ENCODE measurements around the gene PHKA2.

Gene PHKA2

DNA sequence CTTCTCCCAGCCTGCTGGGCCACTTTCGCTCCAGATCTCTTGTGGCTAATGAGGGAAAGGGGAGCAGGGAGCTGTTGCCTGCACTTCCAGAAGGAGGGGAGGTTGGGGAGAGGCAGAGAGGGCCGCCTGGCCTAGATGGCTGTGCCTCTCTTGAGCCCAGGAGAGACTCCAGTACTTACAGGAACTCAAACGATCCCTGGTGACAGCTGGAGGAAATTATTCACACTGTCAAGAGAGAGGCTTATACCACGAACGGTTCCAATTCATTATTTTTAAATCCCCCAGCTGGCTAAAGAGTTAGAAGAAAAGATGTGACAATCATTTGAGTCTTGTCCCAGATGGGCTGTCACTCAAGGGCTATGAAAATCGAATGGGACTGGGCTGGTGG is 96.1 kb downstream of the PHKA2 start:
- DNase-seq: no peak

DNA sequence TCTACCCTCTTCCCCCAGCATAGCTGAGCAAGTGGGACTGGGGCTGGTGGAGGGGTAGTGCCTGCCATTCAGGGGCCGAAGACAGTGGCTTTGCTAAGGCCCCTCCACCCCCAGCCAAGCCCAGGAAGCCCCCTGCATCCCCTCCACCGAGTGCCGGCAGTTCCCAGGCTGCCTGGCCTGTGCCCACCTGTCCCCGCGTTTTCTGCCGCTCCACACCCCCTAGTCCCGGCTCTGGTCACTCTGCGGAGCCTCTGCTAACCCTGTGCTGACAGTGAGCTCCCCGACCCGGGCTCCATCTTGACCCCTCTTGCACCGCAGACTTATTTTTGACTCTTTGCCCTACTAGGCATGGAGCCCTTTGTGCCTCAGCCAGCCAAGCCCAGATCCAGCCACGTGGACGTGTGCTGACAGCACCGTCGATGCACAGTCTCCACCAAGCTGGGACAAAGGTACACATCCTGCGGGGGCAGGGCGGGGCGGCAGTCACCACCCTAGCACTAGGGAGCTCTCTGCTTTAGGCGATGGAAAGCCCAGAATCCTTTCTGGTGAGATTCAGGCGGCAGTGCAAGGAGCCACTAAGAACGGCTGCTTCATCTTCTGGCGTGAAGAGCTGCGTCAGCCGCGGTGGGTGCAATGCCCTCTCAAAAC is 96.6 kb downstream of the PHKA2 start:
- no peak for DNase-seq

DNA sequence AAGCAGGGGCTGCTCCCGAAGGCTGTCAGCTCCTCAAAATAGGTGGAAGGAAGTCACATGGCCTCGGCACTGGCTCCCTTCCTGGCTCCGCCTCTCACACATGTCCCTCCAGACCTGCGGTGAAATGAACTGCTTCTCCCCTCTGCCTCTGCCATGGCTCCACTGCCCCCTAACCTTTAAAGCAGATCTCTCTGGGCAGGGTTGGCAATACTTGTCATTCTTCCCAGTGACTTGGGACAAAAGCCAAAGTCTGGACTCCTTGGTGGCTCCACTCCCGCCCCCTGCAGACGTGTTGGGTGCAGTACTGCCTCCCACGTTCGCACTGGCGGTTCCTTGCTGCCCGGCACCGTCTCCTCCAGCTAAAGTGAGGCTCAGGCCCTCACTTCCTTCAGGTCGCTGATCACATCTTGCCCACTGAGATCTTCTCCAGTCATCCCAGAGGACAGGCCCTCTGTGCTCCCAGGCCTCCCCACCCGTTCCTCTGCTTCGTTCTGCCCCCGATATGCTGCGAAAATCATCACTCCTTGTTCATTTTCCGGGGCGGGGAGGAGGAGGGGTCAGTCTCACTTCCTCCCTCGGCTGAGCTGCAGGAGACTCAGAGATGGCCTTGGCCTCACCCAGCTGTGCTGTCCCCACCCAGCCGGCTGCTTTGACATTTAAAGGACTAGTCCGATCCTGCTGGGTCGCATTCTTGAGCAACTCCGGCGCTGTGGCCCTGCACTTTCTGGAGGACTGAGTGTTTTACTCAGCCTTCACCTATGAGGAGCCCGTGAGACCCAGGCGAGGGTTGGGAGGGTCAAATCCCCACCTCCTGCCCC is 97.4 kb downstream of the PHKA2 start:
- DNase-seq: no peak

DNA sequence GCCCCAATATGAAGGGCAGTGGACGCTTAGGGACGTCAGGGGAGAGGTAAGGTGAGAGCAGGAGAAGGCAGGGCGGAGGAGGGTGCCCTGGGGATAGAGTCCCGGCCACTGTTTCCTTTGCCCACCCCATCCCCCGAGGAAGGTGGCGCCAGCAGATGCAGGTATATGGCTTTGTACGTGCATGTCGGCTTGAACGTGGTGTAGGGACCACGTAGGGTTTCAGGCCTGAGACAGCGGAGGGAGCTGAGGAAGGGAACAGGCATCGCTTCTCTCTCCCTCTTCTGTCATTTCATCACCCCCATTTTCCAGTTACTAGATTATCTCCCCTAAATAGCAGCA is 97.9 kb downstream of the PHKA2 start:
- no peak for DNase-seq

DNA sequence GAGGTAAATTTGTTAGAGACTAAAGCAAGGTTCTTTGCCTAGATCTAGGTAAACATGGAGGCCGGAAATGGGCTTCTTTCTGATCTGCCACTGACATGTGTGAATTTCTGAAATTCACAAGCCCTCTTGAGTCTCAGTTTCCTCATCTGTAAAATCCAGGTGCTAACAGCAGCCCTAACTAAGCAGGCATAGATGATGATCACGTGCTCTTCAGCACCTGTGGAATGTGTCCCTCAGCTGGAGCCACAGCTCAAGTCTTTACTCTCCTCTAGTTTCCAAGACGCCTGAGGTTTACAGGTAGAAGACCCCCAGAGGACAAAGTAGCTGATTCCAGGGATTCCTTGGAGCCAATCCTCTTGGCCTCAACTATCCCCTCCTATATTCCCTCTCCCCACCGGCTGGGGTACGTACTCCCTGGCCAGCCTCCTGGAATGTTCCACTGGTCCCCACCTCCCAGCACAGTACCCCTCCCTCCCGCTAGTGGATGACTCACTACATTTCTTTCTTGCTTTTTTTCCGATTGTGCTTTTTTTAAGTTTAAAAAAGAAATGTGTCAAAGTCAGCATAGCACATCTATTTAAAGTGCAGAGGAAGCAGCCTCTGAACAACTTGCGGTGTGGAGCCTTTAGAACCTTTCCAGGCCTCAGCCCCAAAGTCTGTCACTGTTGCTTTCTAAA is 98.4 kb downstream of the PHKA2 start:
- DNase-seq: no peak

DNA sequence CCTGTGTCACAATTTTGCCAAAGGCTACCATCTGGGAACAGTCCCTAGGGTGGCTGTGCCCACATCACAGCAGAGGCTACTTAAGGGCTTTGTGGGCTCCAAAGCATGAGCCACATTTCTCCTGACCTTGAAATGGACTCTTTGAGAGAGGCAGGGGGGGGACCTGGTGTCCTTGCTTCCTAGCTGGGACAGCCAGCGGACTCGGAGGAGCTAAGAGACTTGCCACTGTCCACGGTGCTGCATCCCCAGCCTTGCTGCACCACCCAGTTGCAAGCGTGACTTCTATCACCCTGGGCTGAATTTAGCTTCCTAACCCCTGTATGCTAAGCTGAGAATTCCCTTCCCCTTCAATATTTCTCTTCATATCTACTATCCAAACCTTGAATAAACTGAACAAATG is 99.0 kb downstream of the PHKA2 start:
- no peak for DNase-seq

DNA sequence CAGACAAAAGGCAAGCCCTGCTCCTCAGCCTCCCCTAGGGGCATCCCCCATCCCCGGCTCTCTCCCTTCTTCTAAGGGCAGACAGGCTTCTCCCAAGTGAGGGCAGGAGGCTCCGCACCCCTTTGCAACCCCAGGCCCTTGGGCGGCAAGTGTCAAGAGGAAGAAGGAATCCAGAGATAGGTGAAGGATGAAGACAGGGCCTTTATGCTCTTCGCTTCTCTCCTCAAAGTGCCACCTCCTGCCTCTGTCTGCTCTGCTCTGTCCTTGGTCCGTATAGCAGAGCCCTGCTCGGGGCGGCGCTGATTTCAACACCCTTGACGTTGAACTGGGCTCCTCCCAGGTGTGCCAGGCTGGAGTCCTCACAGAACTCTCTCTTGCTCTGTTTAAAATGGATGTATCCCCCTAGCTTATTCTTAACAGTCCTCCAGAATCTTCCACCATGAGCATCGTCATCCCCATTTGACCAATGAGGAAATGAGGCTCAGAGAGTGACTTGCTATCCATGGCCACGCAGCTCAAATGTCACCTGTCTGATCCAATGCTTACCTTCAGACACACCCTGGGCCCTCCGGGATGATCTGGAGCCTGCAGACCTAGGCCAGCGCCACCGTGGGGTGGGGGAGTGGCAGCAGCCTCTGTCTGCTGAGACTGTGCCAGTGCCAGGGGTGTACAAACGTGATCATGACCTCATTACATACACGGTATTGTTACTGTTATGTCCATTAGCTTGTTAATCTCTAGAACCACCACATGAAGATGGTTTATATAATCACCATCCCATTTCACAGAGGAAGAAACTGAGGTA is 99.8 kb downstream of the PHKA2 start:
- DNase-seq: no peak

DNA sequence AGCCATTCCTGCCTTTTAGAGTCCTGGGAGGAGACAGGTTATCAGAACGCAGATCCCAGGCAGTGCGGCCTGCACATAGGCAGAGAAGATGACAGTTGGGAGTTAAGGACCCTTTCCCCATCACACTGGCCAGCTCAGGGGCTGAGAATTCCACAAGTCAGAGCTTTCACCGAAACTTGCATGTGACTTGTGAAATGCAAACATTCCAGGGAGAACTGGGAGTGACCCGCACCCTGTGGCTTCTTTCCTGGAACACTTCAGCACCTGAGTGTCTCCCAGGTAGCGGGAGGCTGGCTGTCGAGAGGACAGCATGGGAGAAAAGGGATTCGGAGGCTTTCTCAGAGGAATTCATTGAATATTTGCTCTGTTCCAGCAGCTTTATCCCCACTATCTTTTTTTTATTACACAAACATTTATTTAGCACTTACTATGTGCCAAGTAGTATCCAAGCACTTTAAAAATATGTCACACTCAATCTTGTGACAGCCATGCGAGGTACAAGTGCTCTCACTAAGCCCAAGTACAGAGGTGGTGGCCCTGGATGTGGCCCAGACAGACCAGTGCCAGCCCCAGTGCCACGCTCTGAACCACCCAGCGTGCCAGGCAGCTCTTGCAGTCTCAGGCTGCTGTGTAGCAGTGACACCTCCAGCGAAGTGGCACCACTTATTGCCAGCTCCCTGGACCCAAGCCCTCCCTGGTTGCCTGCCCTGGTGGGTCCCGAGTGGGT is 100.5 kb downstream of the PHKA2 start:
- no peak for DNase-seq

DNA sequence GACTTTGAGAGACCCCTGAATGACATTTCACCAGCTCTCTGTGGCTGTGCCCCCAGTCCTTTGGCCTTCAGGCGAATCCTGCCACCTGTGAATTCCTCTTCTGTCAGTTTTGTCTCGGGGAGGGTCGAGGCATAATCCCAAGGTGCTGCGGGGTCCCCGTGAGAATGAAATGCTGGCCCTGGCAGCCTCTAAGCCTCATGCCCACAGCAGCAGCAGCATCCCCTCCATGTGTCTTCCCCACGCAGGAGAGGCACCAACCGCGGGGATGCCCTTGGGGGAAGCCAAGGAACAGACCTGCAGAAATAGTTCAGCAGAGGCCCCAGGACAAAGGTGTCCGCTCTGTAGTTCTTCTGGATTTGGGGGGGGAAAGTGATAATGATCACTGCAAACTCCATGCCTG is 104.8 kb downstream of the PHKA2 start:
- DNase-seq: no peak

DNA sequence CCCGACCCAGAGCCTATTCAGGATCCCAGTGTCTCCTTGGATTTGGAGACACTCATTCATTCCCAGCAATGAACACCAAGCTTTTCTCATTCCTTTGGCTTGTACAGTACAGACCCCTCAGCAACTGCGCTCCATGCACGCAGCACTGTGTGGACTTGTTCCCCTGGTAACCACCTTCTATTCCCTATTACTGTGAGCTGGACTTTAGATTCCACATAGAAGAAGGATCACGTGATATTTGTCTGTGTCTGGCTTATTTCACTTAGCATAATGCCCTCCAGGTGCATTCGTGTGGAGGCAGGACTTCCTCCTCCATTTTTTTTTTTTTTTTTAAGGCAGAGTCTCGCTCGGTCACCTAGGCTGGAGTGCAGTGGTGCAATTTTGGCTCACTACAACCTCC is 106.4 kb downstream of the PHKA2 start:
- DNase-seq: no peak

DNA sequence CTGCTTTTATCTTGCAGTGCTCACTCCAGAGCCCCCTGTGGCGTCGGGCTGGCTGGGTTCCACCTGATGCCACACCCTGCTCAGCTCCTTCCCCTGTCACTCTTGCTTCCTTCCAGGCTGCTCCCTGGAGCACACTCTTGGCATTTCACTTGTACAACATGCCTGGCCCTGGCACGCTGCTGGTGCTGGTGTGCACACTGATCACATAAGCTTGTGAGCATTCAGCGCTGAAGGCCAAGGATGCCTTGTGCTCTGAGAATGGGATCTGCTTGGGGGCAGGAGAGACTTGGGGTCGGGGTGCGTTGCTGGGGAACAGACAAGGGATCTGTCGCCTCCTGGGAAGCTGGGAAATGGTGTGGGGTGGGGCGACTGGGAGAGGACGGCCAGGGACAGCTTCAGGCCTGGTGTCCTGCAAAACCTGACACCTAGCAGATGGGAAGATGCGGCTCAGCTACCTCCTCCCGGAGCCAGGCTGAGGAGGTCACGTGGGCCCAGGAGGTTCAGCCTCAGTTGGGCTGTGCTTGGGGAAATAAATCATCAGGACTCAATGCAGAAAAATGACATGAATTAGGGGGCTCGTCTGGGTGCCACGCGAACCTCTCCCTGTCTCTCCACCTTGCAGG is 108.5 kb downstream of the PHKA2 start:
- DNase-seq: no peak

DNA sequence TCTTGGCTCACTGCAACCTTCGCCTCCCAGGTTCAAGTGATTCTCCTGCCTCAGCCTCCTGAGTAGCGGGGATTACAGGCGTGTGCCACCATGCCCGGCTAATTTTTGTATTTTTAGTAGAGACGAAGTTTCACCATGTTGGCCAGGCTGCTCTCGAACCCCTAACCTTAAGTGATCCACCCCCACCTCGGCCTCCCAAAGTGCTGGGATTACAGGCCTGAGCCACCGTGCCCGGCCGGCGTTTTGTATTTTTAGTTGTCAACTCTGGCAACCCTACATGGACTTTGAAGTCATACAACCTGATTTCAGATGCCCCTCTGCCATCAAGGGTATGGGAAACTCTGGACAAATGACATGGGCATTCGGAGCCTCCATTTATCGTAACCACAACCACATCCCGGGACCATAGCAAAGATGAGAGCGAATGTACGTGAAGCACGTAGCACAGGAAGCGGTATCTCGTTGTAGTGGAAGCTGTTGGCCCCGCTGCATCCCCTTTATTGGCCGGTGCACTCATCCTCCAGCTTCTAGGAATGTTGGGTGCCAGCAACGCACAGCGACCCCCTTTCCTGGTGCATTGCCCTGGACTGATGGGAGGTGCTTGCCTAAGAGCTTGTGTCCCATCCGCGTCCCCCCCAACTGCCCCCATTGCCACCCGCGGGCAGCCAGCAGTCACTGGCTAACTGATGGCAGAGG is 109.2 kb downstream of the PHKA2 start:
- no peak for DNase-seq

DNA sequence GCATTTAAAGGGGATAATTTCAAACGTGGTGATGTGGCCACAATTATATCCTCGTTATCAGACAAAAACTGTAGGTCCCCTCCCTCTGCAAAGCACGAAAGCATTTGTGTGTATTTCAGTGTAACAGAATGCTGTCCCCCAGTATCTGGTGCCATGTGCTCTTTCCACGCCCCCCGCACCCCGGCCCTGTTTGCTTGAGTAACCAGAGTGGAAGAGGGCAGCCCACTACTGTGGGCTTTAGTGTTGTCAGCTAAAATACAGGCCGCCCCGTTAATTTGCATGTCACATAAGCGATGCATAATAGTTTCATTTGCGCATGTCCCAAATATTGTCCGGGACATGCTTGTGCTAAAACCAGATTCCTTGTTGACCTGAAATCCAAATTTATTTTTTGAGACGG is 110.1 kb downstream of the PHKA2 start:
- no peak for DNase-seq

DNA sequence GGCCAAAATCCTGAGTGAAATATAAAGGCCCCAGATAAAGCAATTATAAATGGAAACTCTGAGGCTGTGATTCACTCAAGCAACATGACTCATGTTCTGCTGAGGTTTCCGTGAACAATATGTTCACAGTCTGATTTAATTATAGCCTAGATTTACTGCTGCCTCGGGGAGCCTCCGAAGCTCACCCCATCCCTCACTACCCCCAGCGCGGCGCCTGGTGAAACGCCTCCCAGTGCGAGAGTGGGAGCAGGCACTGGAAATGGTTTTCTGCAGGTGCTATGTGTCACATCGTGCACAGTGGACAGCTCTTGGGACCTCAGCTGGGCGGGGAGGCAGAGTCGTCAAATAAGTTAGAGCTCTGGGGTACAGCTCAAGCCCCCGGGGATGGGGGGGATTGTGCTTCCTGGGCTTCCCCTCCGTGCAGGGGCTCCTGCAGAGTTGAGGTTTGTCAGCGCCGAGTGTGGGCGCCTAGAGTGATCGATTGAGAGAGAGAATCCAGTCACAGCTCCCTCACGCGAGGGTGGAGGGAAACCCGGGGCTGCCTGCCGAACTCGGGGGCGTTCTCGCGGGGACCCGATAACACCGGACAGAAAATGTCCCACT is 110.6 kb downstream of the PHKA2 start:
- DNase-seq: no peak

DNA sequence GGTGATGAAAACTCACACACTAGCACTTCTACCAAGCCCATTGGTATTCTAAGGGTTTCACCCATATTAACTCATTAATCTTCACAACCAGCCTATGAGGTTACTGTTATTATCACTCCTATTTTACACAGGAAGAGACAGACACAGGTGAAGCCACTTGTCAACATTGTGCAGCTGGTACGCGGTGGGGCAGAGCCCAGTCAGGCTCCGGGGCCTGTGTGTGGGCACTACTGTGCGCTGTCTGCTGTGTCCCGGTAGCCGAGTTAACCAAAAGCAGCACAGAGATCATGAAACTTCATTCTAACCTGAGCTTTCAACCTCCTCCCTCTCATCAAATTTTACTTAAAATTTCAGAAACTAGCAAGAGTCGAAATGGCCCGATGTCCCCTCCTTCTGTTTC is 111.3 kb downstream of the PHKA2 start:
- no peak for DNase-seq

DNA sequence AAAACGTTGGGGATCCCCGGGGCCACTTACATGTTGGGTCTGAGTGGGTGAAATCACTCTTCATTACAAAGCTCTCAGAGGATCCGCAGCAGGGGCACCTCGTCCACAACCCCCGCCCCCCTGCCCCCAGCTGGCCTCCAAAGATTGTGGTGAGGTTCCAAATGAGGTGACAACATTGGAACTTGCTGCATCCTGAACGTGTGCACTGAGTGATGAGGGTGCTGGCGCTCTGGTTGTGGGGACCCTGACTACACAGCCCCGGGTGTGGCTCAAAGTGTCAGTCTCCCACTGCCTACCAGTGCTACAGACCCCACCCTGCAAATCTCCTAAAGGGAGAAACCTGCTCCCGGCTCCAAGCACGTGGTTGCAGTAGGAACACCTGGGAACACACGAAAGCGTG is 111.9 kb downstream of the PHKA2 start:
- no peak for DNase-seq

DNA sequence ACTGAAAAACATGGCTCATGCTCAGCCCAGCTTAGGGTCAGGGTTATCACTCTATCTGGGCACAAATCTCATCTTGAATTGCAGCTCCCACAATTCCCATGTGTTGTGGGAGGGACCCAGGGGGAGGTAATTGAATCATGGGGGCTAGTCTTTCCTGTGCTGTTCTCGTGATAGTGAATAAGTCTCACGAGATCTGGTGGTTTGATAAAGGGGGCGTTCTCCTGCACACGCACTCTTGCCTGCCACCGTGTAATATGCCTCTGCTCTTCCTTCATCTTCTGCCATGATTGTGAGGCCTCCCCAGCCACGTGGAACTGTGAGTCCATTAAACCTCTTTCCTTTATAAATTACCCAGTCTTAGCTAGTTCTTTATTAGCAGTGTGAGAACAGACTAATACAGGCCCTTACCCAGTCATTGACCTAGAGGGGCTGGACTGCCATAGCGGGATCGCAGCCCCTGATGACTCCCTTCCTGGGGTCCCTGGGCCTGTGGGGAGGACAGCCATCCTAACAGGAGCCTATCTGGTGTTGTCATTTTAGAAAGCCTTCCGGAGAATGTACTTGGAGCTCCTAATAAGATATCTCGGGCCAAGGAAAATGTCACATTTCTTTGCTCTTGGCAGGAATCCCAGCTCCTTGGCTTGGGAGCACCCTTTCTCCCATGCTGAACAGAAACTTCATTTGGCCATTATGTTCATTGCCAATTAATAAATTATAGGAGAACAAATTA is 112.6 kb downstream of the PHKA2 start:
- no peak for DNase-seq

DNA sequence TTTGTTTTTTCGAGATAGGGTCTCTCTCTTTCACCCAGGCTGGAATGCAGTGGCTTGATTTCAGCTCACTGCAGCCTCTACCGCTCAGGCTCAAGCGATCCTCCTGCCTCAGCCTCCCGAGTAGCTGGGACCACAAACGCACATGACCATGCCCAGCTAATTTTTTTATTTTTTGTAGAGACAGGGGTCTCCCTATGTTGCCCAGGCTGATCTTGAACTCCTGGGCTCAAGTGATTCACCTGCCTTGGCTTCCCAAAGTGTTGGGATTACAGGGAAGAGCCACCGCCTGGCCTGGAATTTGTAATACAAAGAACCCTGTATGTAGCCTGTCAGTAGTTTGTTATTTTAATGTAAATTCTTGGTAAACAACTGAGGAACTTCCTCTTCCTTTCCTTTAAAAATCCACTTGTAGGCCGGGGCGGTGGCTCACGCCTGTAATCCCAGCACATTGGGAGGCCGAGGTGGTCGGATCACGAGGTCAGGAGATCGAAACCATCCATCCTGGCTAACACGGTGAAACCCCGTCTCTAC is 119.5 kb downstream of the PHKA2 start:
- no peak for DNase-seq

DNA sequence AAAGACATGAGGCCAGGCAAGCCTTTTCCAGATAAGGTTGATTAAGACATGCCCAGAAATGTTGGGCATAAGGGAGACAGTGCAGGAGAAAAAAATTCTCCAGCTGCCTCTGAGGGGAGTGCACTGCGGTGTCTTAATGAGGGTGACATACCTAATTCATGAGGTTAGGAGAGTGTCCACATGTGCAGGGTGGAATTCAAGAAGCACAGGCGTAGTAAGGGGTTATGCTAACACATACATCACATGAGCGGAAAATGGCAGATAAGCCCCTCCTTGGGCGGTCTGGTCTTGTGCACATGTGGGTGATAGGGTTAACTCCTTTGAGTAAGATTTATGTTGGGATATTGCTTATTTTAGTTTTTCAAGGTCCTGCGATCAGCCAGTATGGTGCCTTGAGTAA is 122.4 kb downstream of the PHKA2 start:
- DNase-seq: no peak

DNA sequence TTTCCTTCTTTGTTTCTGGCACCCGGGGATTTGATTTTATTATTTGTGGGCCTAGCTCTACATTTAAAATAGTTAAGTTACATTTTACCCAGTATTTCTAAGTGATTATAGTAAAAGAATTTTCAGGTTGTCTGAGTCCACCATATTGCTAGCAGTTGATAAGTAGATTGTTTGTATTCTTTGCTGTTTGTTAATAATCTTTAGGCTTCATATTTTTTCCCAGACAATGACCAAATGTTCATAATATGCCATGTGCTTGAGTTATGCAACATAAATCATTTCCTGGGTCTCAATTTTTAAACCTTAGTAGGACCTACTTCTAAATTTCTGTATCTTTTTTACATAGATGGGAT is 127.3 kb downstream of the PHKA2 start:
- DNase-seq: no peak
